HepG2 (cell line): Measurements from ENCODE around the gene C2orf15. TPM values are rescaled to one million over a fixed set of nuclear protein-coding genes. Genes with fewer than 3 reads are reported as not detected.
A peak's percentile ranks its signal among the peaks of the same experiment; 100 is the strongest.

Source experiments
- BRCA1 ChIP-seq: sonication (generic); formaldehyde crosslinking; IDR thresholded peaks from 2 replicates; pipeline ENCODE4 v1.4.0; 2020; ENCODE audit warnings: missing genetic modification reagents
- DMAP1 ChIP-seq: IDR thresholded peaks from 2 replicates; pipeline ENCODE4 v1.6.1; 2016
- EHMT2 ChIP-seq: fragments of 200-600 bp; sonication (generic); IDR thresholded peaks from 2 replicates; pipeline ENCODE4 v1.7.0; 2017; ENCODE audit warnings: antibody characterized with exemption, low read depth, low read length, borderline replicate concordance
- EP300 ChIP-seq, 3 experiments: sonication (generic) in 1 of 3; formaldehyde crosslinking in 1 of 3; IDR thresholded peaks; 2 replicates each; pipeline versions ENCODE4 v1.5.1 to v1.6.1; 2011 to 2020; ENCODE audit warnings: low read depth in 2 of 3, low read length in 2 of 3, borderline replicate concordance in 1 of 3, improper control_type of control experiment in 1 of 3, mild to moderate bottlenecking in 1 of 3, missing genetic modification reagents in 1 of 3, moderate library complexity in 1 of 3
- ETV6 ChIP-seq: sonication (generic); formaldehyde crosslinking; conservative IDR thresholded peaks from 2 replicates; pipeline ENCODE4 v1.4.0; 2020; ENCODE audit warnings: missing genetic modification reagents
- FOXO1 ChIP-seq: sonication (generic); formaldehyde crosslinking; IDR thresholded peaks from 2 replicates; pipeline ENCODE4 v1.4.0; 2020; ENCODE audit warnings: missing genetic modification reagents
- GTF2F1 ChIP-seq: fragments of 150-350 bp; IDR thresholded peaks from 2 replicates; pipeline ENCODE4 v1.6.1; 2014; ENCODE audit warnings: low read length
- HDAC2 ChIP-seq: sonication (generic); formaldehyde crosslinking; IDR thresholded peaks from 2 replicates; pipeline ENCODE4 v1.4.0; 2020; ENCODE audit warnings: missing genetic modification reagents
- HHEX ChIP-seq: IDR thresholded peaks from 2 replicates; pipeline ENCODE4 v1.6.1; 2016; ENCODE audit warnings: control low read depth
- HMGA1 ChIP-seq: sonication (generic); formaldehyde crosslinking; conservative IDR thresholded peaks from 2 replicates; pipeline ENCODE4 v1.4.0; 2020; ENCODE audit warnings: missing genetic modification reagents
- KLF11 ChIP-seq: IDR thresholded peaks from 2 replicates; pipeline ENCODE4 v1.6.1; 2016; ENCODE audit warnings: missing compliant biosample characterization
- MAZ ChIP-seq, 2 experiments: sonication (generic) in 1 of 2; formaldehyde crosslinking in 1 of 2; IDR thresholded peaks; 2 replicates each; pipeline versions ENCODE4 v1.5.0 to v1.6.1; 2012 to 2020; ENCODE audit warnings: low read depth in 2 of 2, mild to moderate bottlenecking in 2 of 2, borderline replicate concordance in 1 of 2, improper control_type of control experiment in 1 of 2, low read length in 1 of 2, missing genetic modification reagents in 1 of 2, moderate library complexity in 1 of 2
- RBM22 ChIP-seq: fragments of 200-400 bp; formaldehyde crosslinking; optimal IDR thresholded peaks from 2 replicates; pipeline ENCODE3; 2017; ENCODE audit warnings: mild to moderate bottlenecking, low read length, moderate library complexity
- SALL1 ChIP-seq: sonication (generic); formaldehyde crosslinking; IDR thresholded peaks from 2 replicates; pipeline ENCODE4 v1.8.0; 2022; ENCODE audit warnings: mild to moderate bottlenecking, missing genetic modification reagents
- SYNCRIP ChIP-seq: fragments of 200-400 bp; formaldehyde crosslinking; IDR thresholded peaks from 2 replicates; pipeline ENCODE4 v1.6.1; 2018; ENCODE audit warnings: mild to moderate bottlenecking, low read depth, low read length; ENCODE audit not compliant: insufficient read depth
- TBL1XR1 ChIP-seq: fragments of 150-350 bp; IDR thresholded peaks from 2 replicates; pipeline ENCODE4 v1.6.1; 2014; ENCODE audit warnings: borderline replicate concordance, low read length; ENCODE audit not compliant: partially characterized antibody
- ZMYM4 ChIP-seq: sonication (generic); formaldehyde crosslinking; IDR thresholded peaks from 2 replicates; pipeline ENCODE4 v1.8.1; 2023; ENCODE audit warnings: mild to moderate bottlenecking, missing genetic modification reagents
- ZNF264 ChIP-seq: sonication (generic); formaldehyde crosslinking; IDR thresholded peaks from 2 replicates; pipeline ENCODE4 v1.4.0; 2020; ENCODE audit warnings: missing genetic modification reagents
- ZNF430 ChIP-seq: sonication (generic); formaldehyde crosslinking; IDR thresholded peaks from 2 replicates; pipeline ENCODE4 v1.9.0; 2021; ENCODE audit warnings: mild to moderate bottlenecking, missing genetic modification reagents
- ZNF543 ChIP-seq: sonication (generic); formaldehyde crosslinking; IDR thresholded peaks from 2 replicates; pipeline ENCODE4 v1.4.0; 2020; ENCODE audit warnings: mild to moderate bottlenecking, missing genetic modification reagents
- ZNF672 ChIP-seq: sonication (generic); formaldehyde crosslinking; IDR thresholded peaks from 2 replicates; pipeline ENCODE4 v1.8.1; 2022; ENCODE audit warnings: missing genetic modification reagents
- polyA plus RNA-seq, 8 experiments: library from polyadenylated mRNA; depleted of rRNA in 3 of 8; stranded (reverse) in 7 of 8; unstranded in 1 of 8; fragments of >200 nt; fragmentation: Illumina TruSeq in 4 of 8; extraction: Trizol in 4 of 8; gene quantifications; 2 replicates each; pipeline versions ENCODE4 v1.2.1 to v1.2.3, GENCODE V29; 2011 to 2016; ENCODE audit warnings: low read depth in 4 of 8, missing spikeins in 1 of 8, mixed read lengths in 1 of 8; ENCODE audit not compliant: insufficient read depth in 1 of 8
- total RNA-seq, 5 experiments: library from RNA; depleted of rRNA; stranded (reverse); fragments of >200 nt; fragmentation: Illumina TruSeq; extraction: Trizol; gene quantifications; 2 replicates each; pipeline ENCODE4 v1.2.3, GENCODE V29; 2016; ENCODE audit warnings: low read depth in 1 of 5
- TF ChIP-seq, protein P1 (sequence below): sonication (generic); formaldehyde crosslinking; IDR thresholded peaks from 2 replicates; pipeline ENCODE4 v1.4.0; 2020; ENCODE audit warnings: missing genetic modification reagents
- TF ChIP-seq, protein P2 (sequence below): sonication (generic); formaldehyde crosslinking; IDR thresholded peaks from 2 replicates; pipeline ENCODE4 v1.5.0; 2020; ENCODE audit warnings: mild to moderate bottlenecking, missing genetic modification reagents
- TF ChIP-seq, protein P3 (sequence below): sonication (generic); formaldehyde crosslinking; IDR thresholded peaks from 2 replicates; pipeline ENCODE4 v1.4.0; 2020; ENCODE audit warnings: missing genetic modification reagents

C2orf15 gene
- total and polyA plus RNA-seq, 2 of the 13 experiments (the other 11 are each of a cell fraction or from before 2014, with no cell fraction given) = 5.5 to 8.3 TPM

DNA sequence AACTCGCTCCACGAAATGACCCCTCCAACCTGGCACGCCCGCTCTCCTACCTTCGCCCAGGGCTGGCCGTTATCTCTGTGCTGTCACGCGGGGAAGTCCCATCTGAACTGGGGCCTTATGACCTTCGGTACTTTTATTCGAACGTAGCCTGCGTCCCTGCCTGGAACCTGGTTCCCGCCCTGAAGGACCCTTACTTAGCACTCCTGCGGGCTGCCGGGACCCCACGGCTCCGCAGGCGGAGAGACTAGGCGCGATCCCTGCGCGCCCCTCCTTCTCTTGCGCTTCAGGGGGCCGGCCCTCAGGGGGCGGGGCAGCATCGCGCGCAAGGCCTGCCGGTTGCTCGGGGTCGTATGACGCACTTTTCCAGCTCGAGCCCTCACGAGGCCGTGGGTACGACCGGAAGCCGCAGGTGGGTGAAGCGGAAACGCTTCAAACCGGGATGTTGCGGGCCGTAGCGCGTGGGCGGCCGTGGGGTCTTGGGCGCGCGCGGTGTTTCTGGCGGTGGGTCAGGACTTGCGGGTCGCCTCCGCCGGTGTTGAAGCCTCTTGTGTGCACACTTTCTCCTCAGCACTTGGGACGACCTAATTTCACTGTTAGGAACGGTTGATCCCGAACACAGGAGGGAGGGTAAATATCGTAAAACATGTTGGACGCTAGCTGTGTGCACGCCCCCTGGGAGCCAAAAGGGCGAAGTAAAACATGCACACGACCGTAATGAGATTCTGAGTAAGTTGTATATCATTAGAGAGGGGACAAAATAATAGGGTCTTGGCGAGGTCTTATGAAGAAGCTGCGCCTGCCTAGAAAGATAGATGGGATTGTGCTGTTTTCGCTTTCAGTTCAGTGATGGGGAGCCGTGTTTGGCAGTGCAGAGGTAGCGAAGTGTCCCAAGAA lies 13.4 kb downstream of the C2orf15 start, which contains the start of the genes LIPT1 and TSGA10 (continued):
- TF ChIP-seq SALL1 = peak; percentile 98
- TF ChIP-seq KLF11 (CRISPR knock-in tag) = peak; percentile 94
- TF ChIP-seq HMGA1 = no peak
- TF ChIP-seq ZMYM4 (CRISPR knock-in tag) = peak; percentile 96
- peak; percentile 96 for TF ChIP-seq HDAC2 (CRISPR knock-in tag)
- no peak for TF ChIP-seq ZNF672
- TF ChIP-seq TBL1XR1 = no peak
- no peak for TF ChIP-seq HHEX (CRISPR knock-in tag)
- TF ChIP-seq ZNF430 (CRISPR knock-in tag) = peak; percentile 97; the same call in 1 of the 2 replicates
- TF ChIP-seq ZNF264 = peak; percentile 81
- TF ChIP-seq FOXO1 (CRISPR knock-in tag) = no peak; the same call in 1 of the 2 replicates
- TF ChIP-seq, protein P1, sequence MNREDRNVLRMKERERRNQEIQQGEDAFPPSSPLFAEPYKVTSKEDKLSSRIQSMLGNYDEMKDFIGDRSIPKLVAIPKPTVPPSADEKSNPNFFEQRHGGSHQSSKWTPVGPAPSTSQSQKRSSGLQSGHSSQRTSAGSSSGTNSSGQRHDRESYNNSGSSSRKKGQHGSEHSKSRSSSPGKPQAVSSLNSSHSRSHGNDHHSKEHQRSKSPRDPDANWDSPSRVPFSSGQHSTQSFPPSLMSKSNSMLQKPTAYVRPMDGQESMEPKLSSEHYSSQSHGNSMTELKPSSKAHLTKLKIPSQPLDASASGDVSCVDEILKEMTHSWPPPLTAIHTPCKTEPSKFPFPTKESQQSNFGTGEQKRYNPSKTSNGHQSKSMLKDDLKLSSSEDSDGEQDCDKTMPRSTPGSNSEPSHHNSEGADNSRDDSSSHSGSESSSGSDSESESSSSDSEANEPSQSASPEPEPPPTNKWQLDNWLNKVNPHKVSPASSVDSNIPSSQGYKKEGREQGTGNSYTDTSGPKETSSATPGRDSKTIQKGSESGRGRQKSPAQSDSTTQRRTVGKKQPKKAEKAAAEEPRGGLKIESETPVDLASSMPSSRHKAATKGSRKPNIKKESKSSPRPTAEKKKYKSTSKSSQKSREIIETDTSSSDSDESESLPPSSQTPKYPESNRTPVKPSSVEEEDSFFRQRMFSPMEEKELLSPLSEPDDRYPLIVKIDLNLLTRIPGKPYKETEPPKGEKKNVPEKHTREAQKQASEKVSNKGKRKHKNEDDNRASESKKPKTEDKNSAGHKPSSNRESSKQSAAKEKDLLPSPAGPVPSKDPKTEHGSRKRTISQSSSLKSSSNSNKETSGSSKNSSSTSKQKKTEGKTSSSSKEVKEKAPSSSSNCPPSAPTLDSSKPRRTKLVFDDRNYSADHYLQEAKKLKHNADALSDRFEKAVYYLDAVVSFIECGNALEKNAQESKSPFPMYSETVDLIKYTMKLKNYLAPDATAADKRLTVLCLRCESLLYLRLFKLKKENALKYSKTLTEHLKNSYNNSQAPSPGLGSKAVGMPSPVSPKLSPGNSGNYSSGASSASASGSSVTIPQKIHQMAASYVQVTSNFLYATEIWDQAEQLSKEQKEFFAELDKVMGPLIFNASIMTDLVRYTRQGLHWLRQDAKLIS (CRISPR knock-in tag) = no peak; the same call in 1 of the 2 replicates
- peak; percentile 98 for TF ChIP-seq ZNF543 (CRISPR knock-in tag)
- TF ChIP-seq EP300 (IDR thresholded peaks at IDR 0.05; ENCODE audit: low read depth in 2 of 2, low read length in 2 of 2) = no peak; a peak in 1 of 4 replicates
- peak; percentile 57 for TF ChIP-seq EP300 (CRISPR knock-in tag; IDR thresholded peaks at IDR 0.05; ENCODE audit: borderline replicate concordance)
- no peak for TF ChIP-seq SYNCRIP
- TF ChIP-seq MAZ (IDR thresholded peaks at IDR 0.05; ENCODE audit: borderline replicate concordance, low read depth, low read length) = peak; percentile 80
- TF ChIP-seq MAZ (CRISPR knock-in tag; IDR thresholded peaks at IDR 0.05; ENCODE audit: low read depth) = peak; percentile 99
- TF ChIP-seq, protein P2, sequence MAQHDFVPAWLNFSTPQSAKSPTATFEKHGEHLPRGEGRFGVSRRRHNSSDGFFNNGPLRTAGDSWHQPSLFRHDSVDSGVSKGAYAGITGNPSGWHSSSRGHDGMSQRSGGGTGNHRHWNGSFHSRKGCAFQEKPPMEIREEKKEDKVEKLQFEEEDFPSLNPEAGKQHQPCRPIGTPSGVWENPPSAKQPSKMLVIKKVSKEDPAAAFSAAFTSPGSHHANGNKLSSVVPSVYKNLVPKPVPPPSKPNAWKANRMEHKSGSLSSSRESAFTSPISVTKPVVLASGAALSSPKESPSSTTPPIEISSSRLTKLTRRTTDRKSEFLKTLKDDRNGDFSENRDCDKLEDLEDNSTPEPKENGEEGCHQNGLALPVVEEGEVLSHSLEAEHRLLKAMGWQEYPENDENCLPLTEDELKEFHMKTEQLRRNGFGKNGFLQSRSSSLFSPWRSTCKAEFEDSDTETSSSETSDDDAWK (CRISPR knock-in tag) = no peak
- TF ChIP-seq ETV6 (CRISPR knock-in tag) = peak; percentile 43; the same call in 1 of the 2 replicates
- no peak for TF ChIP-seq GTF2F1
- TF ChIP-seq EHMT2 = no peak
- TF ChIP-seq BRCA1 (CRISPR knock-in tag) = peak; percentile 95; the same call in 1 of the 2 replicates
- TF ChIP-seq DMAP1 (CRISPR knock-in tag) = peak; percentile 99
- TF ChIP-seq, protein P3, sequence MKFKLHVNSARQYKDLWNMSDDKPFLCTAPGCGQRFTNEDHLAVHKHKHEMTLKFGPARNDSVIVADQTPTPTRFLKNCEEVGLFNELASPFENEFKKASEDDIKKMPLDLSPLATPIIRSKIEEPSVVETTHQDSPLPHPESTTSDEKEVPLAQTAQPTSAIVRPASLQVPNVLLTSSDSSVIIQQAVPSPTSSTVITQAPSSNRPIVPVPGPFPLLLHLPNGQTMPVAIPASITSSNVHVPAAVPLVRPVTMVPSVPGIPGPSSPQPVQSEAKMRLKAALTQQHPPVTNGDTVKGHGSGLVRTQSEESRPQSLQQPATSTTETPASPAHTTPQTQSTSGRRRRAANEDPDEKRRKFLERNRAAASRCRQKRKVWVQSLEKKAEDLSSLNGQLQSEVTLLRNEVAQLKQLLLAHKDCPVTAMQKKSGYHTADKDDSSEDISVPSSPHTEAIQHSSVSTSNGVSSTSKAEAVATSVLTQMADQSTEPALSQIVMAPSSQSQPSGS (CRISPR knock-in tag) = peak; percentile 97
- TF ChIP-seq RBM22 = peak; percentile 78
